ENCODE results near the gene KDM5A. TPM values are rescaled to one million over a fixed set of nuclear protein-coding genes. Genes with fewer than 3 reads are reported as not detected.
"Not testable (repeated sequence)": the region's sequence is repeated elsewhere in the genome, so short reads cannot be mapped to it uniquely, and the experiment has no call there.

Gene KDM5A
- 23.5 TPM for polyA plus RNA-seq (2012; ENCODE audit: insufficient read depth, insufficient read length, low read depth)

DNA sequence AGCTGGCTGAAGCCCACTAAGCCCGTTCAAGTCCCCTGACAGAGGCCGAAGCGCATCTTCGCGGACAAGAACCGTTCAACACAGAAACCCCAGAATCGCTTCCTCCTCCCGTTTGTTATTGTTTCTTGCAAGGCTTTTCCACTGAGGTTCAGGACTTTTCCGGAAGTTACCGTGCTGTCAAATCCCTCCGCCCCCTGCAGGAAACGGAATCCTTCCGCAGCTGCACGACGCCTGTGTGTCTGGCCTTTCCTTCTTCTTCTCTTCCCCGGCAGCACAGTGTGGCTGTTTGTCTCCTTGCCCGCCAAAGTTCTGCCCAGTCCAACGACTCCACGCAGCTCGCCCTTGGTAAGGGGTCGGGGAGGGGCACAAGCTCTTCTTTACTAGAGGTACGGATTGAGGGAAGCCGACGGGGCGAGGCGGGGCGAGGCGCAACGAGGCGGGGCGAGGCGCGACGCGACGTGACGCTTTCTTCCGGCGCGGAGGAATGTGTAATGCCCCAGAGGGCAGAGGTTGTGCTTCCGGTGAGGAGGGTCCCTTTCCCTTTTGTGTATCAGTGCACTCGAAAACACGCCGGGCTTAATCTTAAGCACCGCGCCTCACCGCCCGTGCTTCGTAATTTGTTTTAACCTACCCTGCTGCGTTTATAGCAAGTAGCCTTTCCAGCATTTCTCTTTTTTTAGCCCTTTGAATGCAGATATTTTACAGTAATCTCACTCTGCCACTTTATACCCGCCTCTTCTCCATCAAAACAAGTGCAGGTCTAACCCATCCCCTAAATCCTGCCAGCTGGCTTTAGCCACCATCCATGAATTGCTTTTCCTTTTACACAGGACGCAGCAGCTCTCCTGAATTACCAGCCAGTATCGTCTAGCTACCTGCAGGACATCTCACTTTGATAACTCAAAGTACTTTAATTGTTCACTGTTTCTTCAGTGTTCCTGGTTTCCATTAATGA lies at the start of gene KDM5A:
Gene KDM5A, minus strand, starts transcription at position 179 of the 955 bp plus-strand sequence. CDS start 229 bp downstream, outside the sequence.
- peak within 1 kb of the TSS; percentile 91 for H3K4me3 ChIP-seq (ENCODE audit: low read depth, low read length)
- no peaks in the 10 kb centered on the region for H3K9me3 ChIP-seq
- peak; percentile 92 for DNase-seq
- no peaks in the 10 kb centered on the region for H3K4me1 ChIP-seq
- TF ChIP-seq, protein P1, sequence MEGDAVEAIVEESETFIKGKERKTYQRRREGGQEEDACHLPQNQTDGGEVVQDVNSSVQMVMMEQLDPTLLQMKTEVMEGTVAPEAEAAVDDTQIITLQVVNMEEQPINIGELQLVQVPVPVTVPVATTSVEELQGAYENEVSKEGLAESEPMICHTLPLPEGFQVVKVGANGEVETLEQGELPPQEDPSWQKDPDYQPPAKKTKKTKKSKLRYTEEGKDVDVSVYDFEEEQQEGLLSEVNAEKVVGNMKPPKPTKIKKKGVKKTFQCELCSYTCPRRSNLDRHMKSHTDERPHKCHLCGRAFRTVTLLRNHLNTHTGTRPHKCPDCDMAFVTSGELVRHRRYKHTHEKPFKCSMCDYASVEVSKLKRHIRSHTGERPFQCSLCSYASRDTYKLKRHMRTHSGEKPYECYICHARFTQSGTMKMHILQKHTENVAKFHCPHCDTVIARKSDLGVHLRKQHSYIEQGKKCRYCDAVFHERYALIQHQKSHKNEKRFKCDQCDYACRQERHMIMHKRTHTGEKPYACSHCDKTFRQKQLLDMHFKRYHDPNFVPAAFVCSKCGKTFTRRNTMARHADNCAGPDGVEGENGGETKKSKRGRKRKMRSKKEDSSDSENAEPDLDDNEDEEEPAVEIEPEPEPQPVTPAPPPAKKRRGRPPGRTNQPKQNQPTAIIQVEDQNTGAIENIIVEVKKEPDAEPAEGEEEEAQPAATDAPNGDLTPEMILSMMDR (IDR thresholded peaks at IDR 0.05; ENCODE audit: low read depth, low read length) = 0 out of 2 replicates have a peak, but pooled peaks have one; percentile 5
- no peaks in the 10 kb centered on the region for H3K27me3 ChIP-seq
- peaks cover 5% of the 10 kb centered on the region for H3K36me3 ChIP-seq

DNA sequence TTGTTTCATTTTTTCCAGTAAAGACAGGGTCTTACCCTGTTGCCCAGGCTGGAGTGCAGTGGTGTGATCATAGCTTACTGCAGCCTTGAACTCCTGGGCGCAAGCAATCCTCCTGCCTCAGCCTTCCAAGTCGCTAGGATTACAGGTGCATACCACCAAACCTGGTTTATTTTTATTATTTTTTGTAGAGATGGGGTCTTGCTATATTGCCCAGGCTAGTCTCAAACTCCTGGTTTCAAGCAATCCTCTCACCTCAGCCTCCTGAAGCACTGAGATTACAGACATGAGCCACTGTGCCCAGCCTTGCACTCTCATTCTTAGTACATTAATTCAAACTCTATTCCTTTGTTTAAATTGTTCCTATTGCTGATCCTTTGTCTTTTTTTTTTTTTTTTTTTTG lies 46.6 kb upstream of the KDM5A start:
- H3K4me3 ChIP-seq (ENCODE audit: low read depth, low read length); H3K27me3 ChIP-seq; H3K4me1 ChIP-seq; H3K9me3 ChIP-seq; DNase-seq: not testable (repeated sequence)
- H3K36me3 ChIP-seq = peaks cover 70% of the 10 kb centered on the region

DNA sequence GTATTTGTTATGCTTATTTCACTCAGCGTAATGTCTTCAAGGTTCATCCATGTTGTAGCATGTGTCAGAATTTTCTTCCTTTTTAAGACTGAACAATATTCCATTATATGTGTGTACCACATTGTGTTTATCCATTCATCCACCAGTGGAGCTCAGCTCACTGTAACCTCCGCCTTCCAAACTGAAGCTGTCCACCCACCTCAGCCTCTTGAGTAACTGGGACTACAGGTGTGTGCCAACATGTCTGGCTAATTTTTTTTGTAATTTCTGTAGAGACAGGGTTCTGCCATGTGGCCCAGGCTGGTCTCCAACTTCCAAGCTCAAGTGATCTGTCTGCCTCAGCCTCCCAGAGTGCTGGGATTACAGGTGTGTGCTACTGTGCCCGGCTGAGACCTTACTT lies 33.4 kb upstream of the KDM5A start:
- Histone ChIP-seq H3K4me1 (no peaks in the 10 kb centered on the region), H3K27me3 (no peaks in the 10 kb centered on the region), H3K36me3 (peaks cover 36% of the 10 kb centered on the region), H3K9me3 (no peaks in the 10 kb centered on the region), H3K4me3 (ENCODE audit: low read depth, low read length) (no peak overlapping the region)
- TF ChIP-seq, protein P1 (IDR thresholded peaks at IDR 0.05; ENCODE audit: low read depth, low read length) = no peak
- no peak for DNase-seq

DNA sequence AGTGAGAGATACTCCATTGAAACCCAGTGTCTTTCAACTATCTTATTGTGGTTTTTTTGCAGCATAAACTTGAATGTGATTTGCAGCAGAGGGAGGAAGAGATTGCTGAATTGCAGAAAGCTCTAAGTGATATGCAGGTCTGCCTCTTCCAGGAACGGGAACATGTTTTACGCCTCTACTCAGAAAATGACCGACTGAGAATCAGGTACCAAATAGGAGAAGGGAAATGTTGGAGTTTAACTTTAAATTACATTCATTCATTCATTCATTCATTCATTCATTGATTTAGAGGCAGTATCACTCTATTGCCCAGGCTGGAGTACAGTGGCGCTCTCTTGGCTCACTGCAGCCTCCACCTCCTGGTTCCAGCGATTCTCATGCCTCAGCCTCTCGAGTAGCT lies 29.3 kb upstream of the KDM5A start:
- TF ChIP-seq, protein P1 (IDR thresholded peaks at IDR 0.05; ENCODE audit: low read depth, low read length) = no peak
- Histone ChIP-seq H3K4me1 (no peaks in the 10 kb centered on the region), H3K36me3 (peaks cover 52% of the 10 kb centered on the region), H3K9me3 (no peaks in the 10 kb centered on the region), H3K27me3 (no peaks in the 10 kb centered on the region), H3K4me3 (ENCODE audit: low read depth, low read length) (no peak overlapping the region)
- DNase-seq = no peak

DNA sequence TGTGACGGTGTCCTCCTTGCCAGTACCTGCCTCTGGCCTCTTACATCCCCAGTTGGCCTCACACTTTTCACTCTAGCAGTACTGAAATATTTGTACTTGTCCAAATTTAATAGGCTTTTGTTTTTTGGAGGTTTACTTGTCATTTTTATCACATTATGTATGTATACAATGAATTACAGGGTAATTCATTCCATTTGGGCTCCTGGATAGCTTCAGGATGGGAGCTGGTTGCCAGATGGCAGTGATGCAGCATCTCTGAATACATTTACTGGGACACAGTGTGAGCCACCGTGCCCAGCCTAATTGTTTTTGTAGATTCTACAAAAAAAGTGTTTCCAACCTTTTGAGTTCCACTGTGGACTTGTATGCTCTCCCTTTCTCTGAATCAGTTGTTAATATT lies 25.7 kb upstream of the KDM5A start:
- DNase-seq = no peak
- H3K4me3 ChIP-seq (ENCODE audit: low read depth, low read length) = no peak overlapping the region
- peaks cover 62% of the 10 kb centered on the region for H3K36me3 ChIP-seq
- TF ChIP-seq, protein P1 (IDR thresholded peaks at IDR 0.05; ENCODE audit: low read depth, low read length) = no peak
- H3K9me3 ChIP-seq = no peaks in the 10 kb centered on the region
- H3K4me1 ChIP-seq = no peaks in the 10 kb centered on the region
- H3K27me3 ChIP-seq = no peaks in the 10 kb centered on the region

DNA sequence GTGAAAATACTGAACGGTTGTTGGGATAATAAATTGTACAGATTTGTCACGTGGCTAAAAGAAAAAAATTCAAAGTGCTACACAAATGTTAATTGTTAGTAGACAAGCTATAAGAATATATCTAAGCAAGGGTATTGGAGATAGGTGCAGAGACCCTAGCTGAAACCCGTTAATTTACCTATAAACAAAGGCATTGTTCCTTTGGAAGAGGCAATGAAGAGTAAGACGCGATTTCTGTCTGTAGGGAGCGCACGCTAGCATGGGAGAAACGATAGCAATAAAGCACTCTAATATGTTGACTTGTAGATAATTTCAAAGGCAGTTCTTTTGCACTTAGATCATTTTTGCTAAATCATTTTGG lies 12.9 kb upstream of the KDM5A start:
- Histone ChIP-seq H3K36me3 (peaks cover 7% of the 10 kb centered on the region), H3K9me3 (no peaks in the 10 kb centered on the region), H3K4me3 (ENCODE audit: low read depth, low read length) (peak overlapping the region; percentile 97), H3K4me1 (peaks cover 10% of the 10 kb centered on the region; the same call in 1 of the 2 replicates), H3K27me3 (no peaks in the 10 kb centered on the region)
- peak; percentile 42 for DNase-seq
- TF ChIP-seq, protein P1 (IDR thresholded peaks at IDR 0.05; ENCODE audit: low read depth, low read length) = peak; percentile 41
